GM18868 (cell line): Measurements from ENCODE around the gene TTC34.

Experiments
- ATAC-seq: cut with Tn5 transposase; IDR thresholded peaks from one replicate; pipeline ENCODE4 v1.9.1; 2021; ENCODE audit warnings: mild to moderate bottlenecking, moderate library complexity; ENCODE audit not compliant: unreplicated experiment

Gene TTC34

GRCh38 chr1:2829846-2830615 is 28.5 kb upstream of the TTC34 start:
- no peak for ATAC-seq

- ATAC-seq = no peak
Observed at GRCh38 chr1:2828586-2829250, 27.2 kb upstream of the TTC34 start.

GRCh38 chr1:2826736-2827292 is 25.3 kb upstream of the TTC34 start:
- ATAC-seq = no peak

- no peak for ATAC-seq
Observed at GRCh38 chr1:2826316-2826715, 24.8 kb upstream of the TTC34 start.

- ATAC-seq = no peak
Observed at GRCh38 chr1:2825487-2826189, 24.1 kb upstream of the TTC34 start.

- no peak for ATAC-seq
Observed at GRCh38 chr1:2824999-2825398, 23.5 kb upstream of the TTC34 start.

- no peak for ATAC-seq
Observed at GRCh38 chr1:2823921-2824610, 22.6 kb upstream of the TTC34 start.

GRCh38 chr1:2822621-2823145 is 21.2 kb upstream of the TTC34 start:
- no peak for ATAC-seq

- ATAC-seq = no peak
Observed at GRCh38 chr1:2821966-2822620, 20.6 kb upstream of the TTC34 start.

- no peak for ATAC-seq
Observed at GRCh38 chr1:2821373-2821955, 20.0 kb upstream of the TTC34 start.

GRCh38 chr1:2820731-2821372 is 19.4 kb upstream of the TTC34 start:
- no peak for ATAC-seq

- no peak for ATAC-seq
Observed at GRCh38 chr1:2819831-2820730, 18.6 kb upstream of the TTC34 start.

- ATAC-seq = no peak
Observed at GRCh38 chr1:2819429-2819828, 17.9 kb upstream of the TTC34 start.

- ATAC-seq = no peak
Observed at GRCh38 chr1:2817784-2818564, 16.5 kb upstream of the TTC34 start.

GRCh38 chr1:2816786-2817185 is 15.3 kb upstream of the TTC34 start:
- no peak for ATAC-seq

- ATAC-seq = no peak
Observed at GRCh38 chr1:2815551-2815950, 14.1 kb upstream of the TTC34 start.

GRCh38 chr1:2814511-2815075 is 13.1 kb upstream of the TTC34 start:
- ATAC-seq = no peak
